Panc1 (cell line): ENCODE data around the gene BMP7. TPM values are rescaled to one million over a fixed set of nuclear protein-coding genes. Genes with fewer than 3 reads are reported as not detected.

ENCODE experiments used
- ATAC-seq: fragments of 200-7000 bp; cut with Tn5 transposase; 2 replicates; pipeline ENCODE4 v1.9.1; 2020; ENCODE audit warnings: mild to moderate bottlenecking, moderate library complexity
- BruUV-seq: library from RNA; stranded (reverse); fragments of 400-500 nt; replicated peaks from 2 replicates; lab custom pipeline; 2021; lab: Mats Ljungman, UMichigan
- CTCF ChIA-PET: fragments of 300-600 bp; sonication (Branson Sonifier 250); formaldehyde crosslinking; loops from one replicate; lab custom pipeline; 2022; ENCODE audit warnings: antibody characterized with exemption; lab: Charles Lee
- POLR2A ChIA-PET: fragments of 300-600 bp; sonication (Branson Sonifier 250); formaldehyde crosslinking; loops from one replicate; lab custom pipeline; 2022; ENCODE audit warnings: antibody characterized with exemption; lab: Charles Lee
- DNase-seq: peaks from one replicate; pipeline ENCODE4 v3.0.0-alpha.2; 2010; ENCODE audit warnings: low read depth, low spot score
- H3K27ac ChIP-seq: 2 replicates; pipeline ENCODE4 v1.5.1; 2011; ENCODE audit warnings: mild to moderate bottlenecking, low read length, inconsistent platforms
- H3K27me3 ChIP-seq: fragments of 200-500 bp; sonication (Bioruptor generic); 2 replicates; pipeline ENCODE4 v1.6.0; 2014; ENCODE audit warnings: low read length, inconsistent platforms; ENCODE audit not compliant: control insufficient read depth, insufficient read depth
- H3K36me3 ChIP-seq: fragments of 200-500 bp; sonication (Bioruptor generic); 2 replicates; pipeline ENCODE4 v1.5.1; 2014; ENCODE audit warnings: inconsistent platforms, mild to moderate bottlenecking, low read length, moderate library complexity; ENCODE audit not compliant: control insufficient read depth, insufficient read depth
- H3K4me1 ChIP-seq: 2 replicates; pipeline ENCODE4 v1.5.1; 2011; ENCODE audit warnings: inconsistent platforms, mild to moderate bottlenecking, low read length, moderate library complexity; ENCODE audit not compliant: control insufficient read depth, insufficient read depth
- H3K4me3 ChIP-seq, 2 experiments: 2 replicates each; pipeline ENCODE4 v1.5.1; 2011 to 2012; ENCODE audit warnings: low read depth in 2 of 2, low read length in 2 of 2, mild to moderate bottlenecking in 2 of 2, inconsistent platforms in 1 of 2, moderate library complexity in 1 of 2
- H3K9me3 ChIP-seq: fragments of 200-500 bp; sonication (Bioruptor generic); 2 replicates; pipeline ENCODE4 v1.5.1; 2014; ENCODE audit warnings: low read depth, mild to moderate bottlenecking, inconsistent platforms, low read length, moderate library complexity; ENCODE audit not compliant: control insufficient read depth, insufficient read depth
- POLR2AphosphoS5 ChIP-seq: IDR thresholded peaks from 2 replicates; pipeline ENCODE4 v1.6.1; 2012; ENCODE audit warnings: mild to moderate bottlenecking, low read depth, low read length, moderate library complexity
- SIN3A ChIP-seq: IDR thresholded peaks from 2 replicates; pipeline ENCODE4 v1.6.1; 2012; ENCODE audit warnings: low read depth, mild to moderate bottlenecking, low read length, moderate library complexity, borderline replicate concordance; ENCODE audit not compliant: insufficient read depth
- TCF7L2 ChIP-seq: IDR thresholded peaks from 2 replicates; pipeline ENCODE4 v1.6.1; 2011; ENCODE audit warnings: mild to moderate bottlenecking, low read depth, low read length, inconsistent platforms
- in situ Hi-C: cut with HindIII; loops from 2 replicates; pipeline ENCODE4 v1.10.0; 2016; ENCODE audit warnings: low sequenced_read_pairs, low pct_unique_long_range_greater_than_20kb
- intact Hi-C: fragments of 100-400 bp; cut with micrococcal nuclease; formaldehyde crosslinking; loops from one replicate; pipeline ENCODE4 v1.10.0; 2022; ENCODE audit not compliant: unreplicated experiment
- total RNA-seq: library from RNA; stranded (reverse); gene quantifications from one replicate; pipeline ENCODE4 v1.2.1, GENCODE V29; 2021; ENCODE audit not compliant: unreplicated experiment
- TF ChIP-seq, protein P1 (sequence below): fragments of 450-650 bp; IDR thresholded peaks from 2 replicates; pipeline ENCODE4 v1.5.1; 2017; ENCODE audit warnings: mild to moderate bottlenecking
- TF ChIP-seq, protein P2 (sequence below), 2 experiments: IDR thresholded peaks; 2 replicates each; pipeline ENCODE4 v1.6.1; 2011 to 2012; ENCODE audit warnings: low read depth in 2 of 2, control low read depth in 1 of 2, low read length in 1 of 2, mild to moderate bottlenecking in 1 of 2, moderate library complexity in 1 of 2; ENCODE audit not compliant: insufficient read depth in 1 of 2

The BMP7 gene
- total RNA-seq, 1 experiment from 2014 or later, result 11.5 TPM

DNA sequence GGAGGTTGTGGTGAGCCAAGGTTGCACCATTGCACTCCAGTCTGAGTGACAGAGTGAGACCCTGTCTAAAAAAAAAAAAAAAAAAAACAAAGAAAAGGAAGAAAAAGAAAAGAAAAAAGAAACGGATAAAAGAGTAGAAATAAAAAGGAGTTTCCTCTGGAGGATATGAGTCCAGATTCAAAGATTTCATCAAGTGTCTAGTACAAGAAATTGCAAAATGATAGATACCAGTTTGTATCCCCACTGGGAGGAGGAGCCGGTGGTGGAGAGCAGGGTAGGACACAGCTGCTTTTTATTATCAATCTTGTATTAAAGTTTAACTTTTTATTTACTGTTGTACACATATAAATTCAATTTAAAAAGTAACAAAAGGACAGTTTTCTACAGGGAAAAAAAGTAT, 113.9 kb downstream of the BMP7 start:
- ChIA-PET POLR2A (no interaction called here), CTCF (no interaction called here)
- no peaks in the 10 kb centered on the region for H3K4me1 ChIP-seq
- H3K36me3 ChIP-seq, result no peaks in the 10 kb centered on the region
- no peak for DNase-seq
- intact Hi-C loops, result no loop called here
- H3K27ac ChIP-seq, result no peak overlapping the region
- no peak for TF ChIP-seq SIN3A
- TF ChIP-seq, protein P1, sequence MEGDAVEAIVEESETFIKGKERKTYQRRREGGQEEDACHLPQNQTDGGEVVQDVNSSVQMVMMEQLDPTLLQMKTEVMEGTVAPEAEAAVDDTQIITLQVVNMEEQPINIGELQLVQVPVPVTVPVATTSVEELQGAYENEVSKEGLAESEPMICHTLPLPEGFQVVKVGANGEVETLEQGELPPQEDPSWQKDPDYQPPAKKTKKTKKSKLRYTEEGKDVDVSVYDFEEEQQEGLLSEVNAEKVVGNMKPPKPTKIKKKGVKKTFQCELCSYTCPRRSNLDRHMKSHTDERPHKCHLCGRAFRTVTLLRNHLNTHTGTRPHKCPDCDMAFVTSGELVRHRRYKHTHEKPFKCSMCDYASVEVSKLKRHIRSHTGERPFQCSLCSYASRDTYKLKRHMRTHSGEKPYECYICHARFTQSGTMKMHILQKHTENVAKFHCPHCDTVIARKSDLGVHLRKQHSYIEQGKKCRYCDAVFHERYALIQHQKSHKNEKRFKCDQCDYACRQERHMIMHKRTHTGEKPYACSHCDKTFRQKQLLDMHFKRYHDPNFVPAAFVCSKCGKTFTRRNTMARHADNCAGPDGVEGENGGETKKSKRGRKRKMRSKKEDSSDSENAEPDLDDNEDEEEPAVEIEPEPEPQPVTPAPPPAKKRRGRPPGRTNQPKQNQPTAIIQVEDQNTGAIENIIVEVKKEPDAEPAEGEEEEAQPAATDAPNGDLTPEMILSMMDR, result no peak
- TF ChIP-seq POLR2AphosphoS5, result no peak
- TF ChIP-seq TCF7L2, result no peak
- TF ChIP-seq, protein P2, sequence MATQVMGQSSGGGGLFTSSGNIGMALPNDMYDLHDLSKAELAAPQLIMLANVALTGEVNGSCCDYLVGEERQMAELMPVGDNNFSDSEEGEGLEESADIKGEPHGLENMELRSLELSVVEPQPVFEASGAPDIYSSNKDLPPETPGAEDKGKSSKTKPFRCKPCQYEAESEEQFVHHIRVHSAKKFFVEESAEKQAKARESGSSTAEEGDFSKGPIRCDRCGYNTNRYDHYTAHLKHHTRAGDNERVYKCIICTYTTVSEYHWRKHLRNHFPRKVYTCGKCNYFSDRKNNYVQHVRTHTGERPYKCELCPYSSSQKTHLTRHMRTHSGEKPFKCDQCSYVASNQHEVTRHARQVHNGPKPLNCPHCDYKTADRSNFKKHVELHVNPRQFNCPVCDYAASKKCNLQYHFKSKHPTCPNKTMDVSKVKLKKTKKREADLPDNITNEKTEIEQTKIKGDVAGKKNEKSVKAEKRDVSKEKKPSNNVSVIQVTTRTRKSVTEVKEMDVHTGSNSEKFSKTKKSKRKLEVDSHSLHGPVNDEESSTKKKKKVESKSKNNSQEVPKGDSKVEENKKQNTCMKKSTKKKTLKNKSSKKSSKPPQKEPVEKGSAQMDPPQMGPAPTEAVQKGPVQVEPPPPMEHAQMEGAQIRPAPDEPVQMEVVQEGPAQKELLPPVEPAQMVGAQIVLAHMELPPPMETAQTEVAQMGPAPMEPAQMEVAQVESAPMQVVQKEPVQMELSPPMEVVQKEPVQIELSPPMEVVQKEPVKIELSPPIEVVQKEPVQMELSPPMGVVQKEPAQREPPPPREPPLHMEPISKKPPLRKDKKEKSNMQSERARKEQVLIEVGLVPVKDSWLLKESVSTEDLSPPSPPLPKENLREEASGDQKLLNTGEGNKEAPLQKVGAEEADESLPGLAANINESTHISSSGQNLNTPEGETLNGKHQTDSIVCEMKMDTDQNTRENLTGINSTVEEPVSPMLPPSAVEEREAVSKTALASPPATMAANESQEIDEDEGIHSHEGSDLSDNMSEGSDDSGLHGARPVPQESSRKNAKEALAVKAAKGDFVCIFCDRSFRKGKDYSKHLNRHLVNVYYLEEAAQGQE (IDR thresholded peaks at IDR 0.05; ENCODE audit: insufficient read depth in 1 of 2, low read depth in 2 of 2, low read length in 1 of 2), result no peak
- no peak for ATAC-seq
- in situ Hi-C loops, result no loop called here
- no peaks in the 10 kb centered on the region for H3K9me3 ChIP-seq
- H3K4me3 ChIP-seq, result no peak overlapping the region
- no TSS peak for BruUV-seq
- H3K27me3 ChIP-seq, result peaks cover 6% of the 10 kb centered on the region

DNA sequence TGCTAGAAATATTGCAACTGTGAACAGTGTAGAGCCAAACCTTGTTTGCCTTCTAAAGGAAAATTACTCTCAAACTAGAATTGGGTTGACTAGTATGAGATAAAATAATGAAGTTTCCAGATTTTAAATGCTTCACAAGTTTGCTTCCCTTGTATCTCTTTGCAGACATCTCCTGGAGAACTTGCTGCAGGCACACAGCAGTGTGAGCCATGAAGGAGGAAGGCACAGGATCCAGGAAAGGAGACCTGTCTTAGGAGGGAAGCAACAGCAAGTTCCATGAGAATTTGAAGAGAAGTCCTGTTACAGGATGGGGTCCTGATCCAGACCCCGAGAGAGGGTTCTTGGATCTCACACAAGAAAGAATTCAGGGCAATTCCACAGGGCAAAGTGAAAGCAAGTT, 115.9 kb downstream of the BMP7 start:
- in situ Hi-C loops (no loop called here), intact Hi-C loops (no loop called here)
- CTCF ChIA-PET, result no interaction called here
- Histone ChIP-seq H3K4me3 (no peak overlapping the region), H3K9me3 (no peaks in the 10 kb centered on the region), H3K27ac (no peak overlapping the region), H3K27me3 (peaks cover 12% of the 10 kb centered on the region), H3K4me1 (no peaks in the 10 kb centered on the region), H3K36me3 (no peaks in the 10 kb centered on the region)
- POLR2A ChIA-PET, result no interaction called here
- DNase-seq, result no peak
- TF ChIP-seq, protein P1, result no peak
- ATAC-seq, result no peak
- no TSS peak for BruUV-seq

DNA sequence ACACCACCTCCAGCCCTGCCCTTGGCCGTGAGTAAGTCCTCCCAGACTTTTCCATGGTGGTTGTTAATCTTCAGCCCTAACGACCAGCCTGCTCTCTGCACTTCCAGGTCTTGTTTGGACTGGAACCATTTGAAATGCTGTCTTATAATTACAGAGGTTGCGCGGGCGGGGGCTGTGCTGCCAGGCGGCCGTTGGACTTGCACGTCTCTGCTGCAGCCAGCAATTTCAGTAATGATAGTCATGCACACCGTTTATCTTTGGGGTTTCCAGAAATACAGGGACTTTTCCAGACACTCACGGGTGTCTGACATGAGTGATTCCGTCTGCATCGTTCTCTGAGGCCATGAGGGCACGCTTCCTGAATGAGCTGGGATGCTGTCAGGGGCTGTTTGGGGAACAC, 118.2 kb downstream of the BMP7 start:
- Histone ChIP-seq H3K36me3 (no peaks in the 10 kb centered on the region), H3K27me3 (peaks cover 15% of the 10 kb centered on the region), H3K4me1 (no peaks in the 10 kb centered on the region), H3K9me3 (no peaks in the 10 kb centered on the region), H3K4me3 (no peak overlapping the region), H3K27ac (no peak overlapping the region)
- POLR2A ChIA-PET, result no interaction called here
- ATAC-seq, result no peak
- intact Hi-C loops, result no loop called here
- TF ChIP-seq TCF7L2, result no peak
- TF ChIP-seq, protein P2 (IDR thresholded peaks at IDR 0.05; ENCODE audit: insufficient read depth in 1 of 2, low read depth in 2 of 2, low read length in 1 of 2), result no peak
- TF ChIP-seq, protein P1, result no peak
- TF ChIP-seq POLR2AphosphoS5, result no peak
- no peak for TF ChIP-seq SIN3A
- BruUV-seq, result no TSS peak
- DNase-seq, result no peak
- CTCF ChIA-PET, result no interaction called here
- in situ Hi-C loops, result no loop called here
